GM12873 (cell line): Measurements from ENCODE around the gene ZFP91.

Source experiments
- CTCF ChIP-seq: IDR thresholded peaks from 2 replicates; pipeline ENCODE4 v1.5.1; 2012; ENCODE audit warnings: low read depth, mild to moderate bottlenecking, moderate library complexity, low read length, control low read depth; ENCODE audit not compliant: insufficient read depth; ENCODE audit errors: missing control alignments

The ZFP91 gene

GRCh38 chr11:58625086-58625485, 46.2 kb downstream of the ZFP91 start:
- TF ChIP-seq CTCF = no peak

GRCh38 chr11:58625826-58626460, 47.1 kb downstream of the ZFP91 start:
- TF ChIP-seq CTCF = no peak

GRCh38 chr11:58626934-58627483, 48.1 kb downstream of the ZFP91 start:
- TF ChIP-seq CTCF = no peak

GRCh38 chr11:58628446-58628845, 49.6 kb downstream of the ZFP91 start:
- no peak for TF ChIP-seq CTCF

GRCh38 chr11:58629857-58630256, 51.0 kb downstream of the ZFP91 start:
- TF ChIP-seq CTCF = peak; percentile 67

- TF ChIP-seq CTCF = no peak
Measured at GRCh38 chr11:58631378-58631777, 52.5 kb downstream of the ZFP91 start.

GRCh38 chr11:58632510-58632909, 53.6 kb downstream of the ZFP91 start:
- TF ChIP-seq CTCF = no peak
